DMS114 treated with DMSO at 0.1 percent for 48 hours (cell line): ENCODE data around the gene KISS1R.

Experiments
- DNase-seq: peaks from one replicate; lab custom pipeline; 2025; ENCODE audit not compliant: unreplicated experiment; lab: John Stamatoyannopoulos, UW

The KISS1R gene

GRCh38 chr19:966485-967088 lies 49.5 kb downstream of the KISS1R start:
- DNase-seq = no peak
